SH-SY5Y (cell line): ENCODE data around the gene DISC1.
A peak's percentile ranks its signal among the peaks of the same experiment; 100 is the strongest.

Source experiments
- GATA2 ChIP-seq: IDR thresholded peaks from 2 replicates; pipeline ENCODE4 v1.6.1; 2011; ENCODE audit warnings: mild to moderate bottlenecking, low read depth, low read length
- GATA3 ChIP-seq: IDR thresholded peaks from 2 replicates; pipeline ENCODE4 v1.6.1; 2011; ENCODE audit warnings: low read depth, mild to moderate bottlenecking, low read length, moderate library complexity

The DISC1 gene

DNA sequence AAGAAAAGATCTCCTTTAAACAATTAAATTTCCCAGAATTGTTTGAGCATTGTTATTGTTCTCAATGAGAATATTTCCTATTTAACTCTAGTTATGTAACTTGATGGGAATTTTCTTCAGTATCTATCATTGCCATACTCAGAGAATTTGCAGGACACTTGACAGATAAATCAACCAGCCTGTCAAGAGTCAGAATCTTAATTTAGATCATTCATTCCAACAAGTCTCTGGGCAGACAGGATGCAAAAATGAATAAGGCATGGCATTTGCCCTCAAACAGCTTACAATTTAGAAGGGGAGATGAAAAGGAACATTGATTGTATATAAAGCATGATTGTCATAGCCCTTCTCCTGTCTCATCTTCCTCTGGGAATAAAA, 7.3 kb upstream of the DISC1 start:
- TF ChIP-seq GATA2, result no peak
- no peak for TF ChIP-seq GATA3

DNA sequence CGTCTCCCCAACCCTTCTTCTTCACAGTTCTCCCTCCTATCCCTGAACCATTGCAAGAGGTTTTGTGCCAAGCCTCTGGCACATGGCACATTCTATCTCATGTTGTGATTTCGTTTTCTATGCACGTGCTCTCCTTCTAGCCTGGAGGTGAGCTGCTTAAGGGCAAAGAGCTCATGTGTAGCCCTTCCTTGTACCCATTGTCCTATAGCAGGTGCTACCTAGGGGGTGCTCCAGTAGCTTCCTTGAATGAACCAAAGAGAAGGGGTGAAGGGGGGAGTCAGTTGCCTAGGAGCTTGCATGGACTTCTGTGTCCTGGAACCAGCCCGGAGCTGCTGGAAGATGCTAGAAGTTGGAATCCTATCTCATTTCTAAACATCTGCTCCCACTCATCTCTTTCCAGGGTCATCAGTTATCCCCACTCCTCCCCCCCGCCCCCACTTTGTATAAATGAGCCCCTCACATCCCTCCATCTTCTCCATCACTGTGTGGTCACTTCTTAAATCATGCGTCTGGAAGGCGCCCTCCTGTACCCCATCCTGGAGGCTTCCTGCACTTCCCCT, 535 bp upstream of the DISC1 start:
- no peak for TF ChIP-seq GATA2
- TF ChIP-seq GATA3, result no peak

DNA sequence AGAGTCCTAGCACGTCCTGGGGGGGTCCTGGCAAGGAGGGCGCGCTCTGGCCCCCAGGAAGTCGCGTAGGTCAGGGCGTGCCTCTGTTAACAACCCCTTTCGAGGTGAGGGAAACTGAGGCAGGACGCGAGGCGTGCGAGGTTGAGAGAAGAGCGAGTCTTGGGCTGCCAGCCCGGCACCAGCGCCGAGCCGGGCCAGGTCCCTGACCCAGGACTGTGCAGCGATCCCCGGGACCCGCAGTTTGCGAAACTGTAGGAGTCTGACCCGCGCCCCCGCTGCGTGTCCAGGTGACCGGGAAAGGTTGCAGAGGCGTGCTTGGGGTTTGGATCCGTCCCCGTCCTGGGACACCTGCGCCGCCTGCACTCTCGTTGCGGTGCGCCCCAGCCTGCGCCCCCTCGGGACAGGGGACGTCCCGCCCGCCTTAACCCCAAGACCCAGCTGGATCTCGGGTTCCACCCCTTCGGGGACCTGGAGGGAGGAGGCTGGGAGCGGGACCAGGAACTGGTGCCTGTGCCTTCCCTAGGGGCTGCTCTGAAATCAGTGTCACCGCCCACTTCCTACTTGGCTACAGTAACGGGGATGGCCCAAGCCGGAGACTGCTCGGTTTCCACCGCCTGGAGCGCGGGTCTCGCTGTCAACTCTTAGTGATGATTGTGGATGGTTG, 493 bp downstream of the DISC1 start:
- TF ChIP-seq GATA3 (no peak), GATA2 (no peak)

- TF ChIP-seq GATA3 (no peak), GATA2 (no peak)
Observed at GRCh38 chr1:231628207-231628876, 1.8 kb downstream of the DISC1 start.

GRCh38 chr1:231629132-231629531, 2.5 kb downstream of the DISC1 start:
- TF ChIP-seq GATA2 (no peak), GATA3 (no peak)

GRCh38 chr1:231630558-231631205, 4.1 kb downstream of the DISC1 start:
- no peak for TF ChIP-seq GATA2
- no peak for TF ChIP-seq GATA3

- no peak for TF ChIP-seq GATA2
- no peak for TF ChIP-seq GATA3
Observed at GRCh38 chr1:231631717-231632116, 5.1 kb downstream of the DISC1 start.

DNA sequence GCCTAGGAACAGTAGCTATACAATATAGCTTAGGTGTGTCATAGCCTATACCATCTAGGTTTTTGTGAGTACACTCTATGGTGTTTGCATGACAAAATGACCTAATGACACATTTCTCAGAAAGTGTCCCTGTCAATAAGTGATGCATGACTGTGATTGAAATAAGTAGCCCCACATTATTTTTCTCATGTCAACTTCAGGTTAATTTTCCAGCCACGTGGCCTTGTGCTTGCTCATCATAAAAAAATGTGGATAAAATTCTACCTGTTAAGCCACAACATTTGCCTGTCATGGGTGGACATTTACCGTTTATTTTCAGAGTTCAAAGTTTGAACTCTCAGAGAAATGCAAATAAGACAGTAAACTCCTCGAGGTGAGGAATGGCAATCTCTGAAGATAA, 5.5 kb downstream of the DISC1 start:
- TF ChIP-seq GATA3, result no peak
- no peak for TF ChIP-seq GATA2

DNA sequence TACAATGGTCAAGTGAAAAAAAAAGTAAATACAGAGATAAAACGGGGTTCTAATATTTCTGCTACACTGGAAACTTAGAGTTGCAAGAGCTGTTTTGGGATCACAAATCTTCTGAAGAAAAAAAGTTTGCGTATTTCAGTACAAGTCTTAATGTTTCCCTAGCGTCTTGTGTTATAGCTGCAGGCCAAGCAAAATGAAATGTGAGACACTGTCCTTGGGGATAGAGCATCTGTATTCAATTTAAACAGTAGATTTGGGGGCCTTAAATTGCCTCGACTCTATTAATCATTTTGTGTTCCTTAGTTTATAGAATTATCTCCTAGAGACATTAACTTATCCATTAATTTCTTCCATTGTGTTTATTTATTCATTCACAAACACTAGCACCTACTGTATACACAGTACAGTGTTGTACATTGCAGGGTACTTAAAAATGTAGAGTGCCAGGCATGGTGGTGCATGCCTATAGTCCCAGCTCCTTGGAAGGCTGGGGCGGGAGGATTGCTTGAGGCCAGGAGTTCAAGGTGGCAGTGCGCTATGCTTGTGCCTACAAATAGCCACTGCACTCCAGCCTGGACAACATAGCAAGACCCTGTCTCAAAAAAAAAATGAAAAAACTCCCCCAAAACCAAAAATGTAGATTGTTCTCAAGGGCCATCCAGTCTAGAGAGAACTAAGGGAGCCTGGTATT, 7.9 kb downstream of the DISC1 start:
- TF ChIP-seq GATA3 (no peak), GATA2 (no peak)

DNA sequence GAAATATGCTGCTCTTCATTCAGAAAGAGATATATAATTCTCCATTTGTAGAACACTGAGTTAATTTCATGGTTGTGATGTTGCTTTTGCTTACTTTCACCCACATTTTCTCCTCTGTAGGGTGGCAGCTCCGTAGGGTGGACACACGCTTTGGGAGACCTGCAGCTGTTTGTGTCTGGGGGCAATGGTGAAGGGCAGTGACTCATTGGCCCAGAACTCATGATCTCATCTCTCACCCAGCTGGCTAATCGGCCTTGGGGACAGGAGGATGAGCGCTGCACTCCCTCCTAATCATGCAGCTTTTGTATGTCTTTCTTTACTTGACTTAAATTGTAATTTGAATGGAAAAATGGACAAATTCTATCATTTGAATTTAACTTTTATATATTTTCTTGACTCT, 9.6 kb downstream of the DISC1 start:
- no peak for TF ChIP-seq GATA2
- no peak for TF ChIP-seq GATA3

DNA sequence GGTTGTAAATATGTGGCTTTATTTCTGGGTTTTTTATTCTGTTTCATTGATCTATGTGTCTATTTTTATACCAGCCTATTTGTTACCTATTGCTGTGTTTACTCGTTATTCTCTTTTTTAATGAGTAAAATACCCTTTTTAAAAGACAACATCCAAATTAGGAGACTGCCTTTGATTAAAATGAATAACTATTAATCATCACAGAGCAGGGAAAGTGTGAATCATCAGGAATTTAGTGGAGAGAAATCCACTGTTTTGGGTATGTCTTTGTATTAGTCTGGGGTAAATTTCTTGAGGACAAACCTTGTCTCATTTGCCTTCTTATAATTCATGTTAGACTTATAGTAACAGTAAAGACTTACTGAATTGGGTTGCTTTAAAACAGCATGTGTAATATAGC, 12.1 kb downstream of the DISC1 start:
- TF ChIP-seq GATA2 (no peak), GATA3 (no peak)

DNA sequence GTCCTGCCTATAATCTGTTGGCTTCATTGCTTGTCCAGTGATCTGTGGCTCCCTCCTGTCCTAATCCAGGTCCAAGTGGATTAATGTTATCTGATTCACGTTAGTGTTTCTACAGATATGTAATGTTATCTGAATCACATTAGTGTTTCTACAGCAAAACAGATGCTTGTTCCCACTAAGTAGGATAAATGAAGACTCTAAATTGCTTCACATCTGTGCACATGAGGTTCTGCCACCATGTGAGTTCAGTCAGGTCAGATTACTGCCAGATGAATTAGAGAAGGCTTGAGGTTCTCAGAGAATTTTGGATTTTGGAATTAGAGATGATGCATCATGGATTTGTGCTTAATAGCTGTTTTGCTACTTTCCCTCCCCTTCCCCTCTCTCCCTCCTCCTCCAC, 13.2 kb downstream of the DISC1 start:
- TF ChIP-seq GATA3, result peak; percentile 96
- peak; percentile 93 for TF ChIP-seq GATA2

DNA sequence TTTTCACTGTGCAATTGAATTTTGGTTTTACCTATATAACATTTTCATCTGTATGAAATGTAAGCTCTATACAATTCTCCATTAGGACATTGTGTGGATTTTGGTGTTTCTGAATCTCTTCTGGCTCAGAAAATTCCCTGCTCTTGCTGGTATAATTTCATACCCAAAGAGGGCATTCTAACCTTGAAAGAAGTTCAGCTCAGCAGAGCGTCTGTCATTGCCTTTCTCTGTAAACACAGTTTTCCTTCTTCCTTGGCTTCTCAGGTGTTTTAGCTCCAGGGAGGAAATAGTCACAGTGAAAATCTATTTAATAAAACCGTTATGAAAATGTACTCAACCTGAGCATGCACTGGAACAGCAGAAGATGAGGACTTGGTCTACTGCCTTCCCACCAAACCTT, 16.0 kb downstream of the DISC1 start:
- TF ChIP-seq GATA2 (no peak), GATA3 (no peak)

- TF ChIP-seq GATA2 (no peak), GATA3 (no peak)
Observed at GRCh38 chr1:231643071-231643934, 16.7 kb downstream of the DISC1 start.

DNA sequence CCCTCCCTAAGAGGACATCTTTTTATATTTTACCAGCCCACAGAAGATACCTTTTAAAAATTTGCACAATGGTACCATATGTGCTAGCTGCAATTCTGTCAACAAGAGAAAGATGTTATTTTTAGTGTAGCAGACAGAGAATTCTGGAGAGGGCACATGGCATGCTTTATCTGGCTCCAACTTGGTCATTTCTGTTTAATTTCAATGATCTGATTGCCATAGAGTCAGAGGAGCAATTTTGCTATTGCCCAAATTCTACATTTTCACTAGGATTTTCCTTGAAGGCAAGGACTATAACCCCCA, 17.3 kb downstream of the DISC1 start:
- no peak for TF ChIP-seq GATA3
- no peak for TF ChIP-seq GATA2

GRCh38 chr1:231653632-231654031, 27.0 kb downstream of the DISC1 start:
- TF ChIP-seq GATA3 (no peak), GATA2 (no peak)
